Measurements from ENCODE around the gene LRRC36.

The LRRC36 gene

DNA sequence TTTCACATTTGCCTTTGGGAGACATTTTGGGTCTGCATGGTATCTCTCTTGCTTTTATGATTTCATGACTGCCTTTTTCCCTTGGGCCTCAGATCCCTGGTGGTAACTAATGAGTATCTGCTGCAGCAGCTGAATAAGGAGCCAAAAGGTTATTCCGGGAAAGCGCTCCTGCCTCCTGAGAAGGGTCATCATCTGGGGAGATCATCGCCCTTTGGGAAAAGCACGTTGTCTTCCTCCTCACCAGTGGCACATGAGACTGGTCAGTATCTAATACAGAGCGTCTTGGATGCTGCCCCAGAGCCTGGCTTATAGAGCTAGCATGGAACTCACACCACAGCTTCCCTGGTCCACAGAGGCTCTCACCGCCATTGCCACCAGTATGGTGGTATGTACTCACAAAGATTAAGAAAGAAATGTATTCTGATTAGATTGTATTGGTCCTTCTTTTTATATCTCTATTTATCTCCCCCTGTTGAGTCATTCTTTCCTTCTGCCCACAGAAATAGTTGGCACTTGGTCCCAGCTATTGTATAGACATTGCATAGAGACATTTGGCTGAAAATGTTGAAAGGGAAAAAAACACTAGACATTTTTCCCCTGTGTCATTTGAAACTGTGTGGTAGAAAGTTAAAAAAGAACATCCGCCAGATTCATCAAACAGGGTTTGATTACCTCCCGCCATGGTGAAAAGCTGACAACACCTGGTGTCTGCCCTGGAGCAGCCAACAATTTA, 58.3 kb downstream of the LRRC36 start:
- H3K9me2 ChIP-seq (replicated peaks; ENCODE audit: insufficient read depth, low read length) = no peaks in the 10 kb centered on the region
- H3F3A ChIP-seq (ENCODE audit: insufficient read depth) = no peaks in the 10 kb centered on the region
- H3K4me3 ChIP-seq (ENCODE audit: insufficient read depth, low read length, poor library complexity, severe bottlenecking) = no peak overlapping the region
- H3K4me2 ChIP-seq (ENCODE audit: low read depth, low read length, poor library complexity, severe bottlenecking) = no peak overlapping the region
- no peak overlapping the region for H2AFZ ChIP-seq (ENCODE audit: low read depth, low read length, severe bottlenecking)
- no peaks in the 10 kb centered on the region for H3K9me3 ChIP-seq (ENCODE audit: insufficient read depth, low read length)
- H3K9ac ChIP-seq (ENCODE audit: low read length) = no peak overlapping the region
- no peaks in the 10 kb centered on the region for H4K20me1 ChIP-seq (ENCODE audit: low read depth, low read length)
- H3K27ac ChIP-seq (ENCODE audit: low read depth, low read length) = no peak overlapping the region
- no peaks in the 10 kb centered on the region for H3K79me2 ChIP-seq (ENCODE audit: insufficient read depth, low read length)
- TF ChIP-seq, protein P1, sequence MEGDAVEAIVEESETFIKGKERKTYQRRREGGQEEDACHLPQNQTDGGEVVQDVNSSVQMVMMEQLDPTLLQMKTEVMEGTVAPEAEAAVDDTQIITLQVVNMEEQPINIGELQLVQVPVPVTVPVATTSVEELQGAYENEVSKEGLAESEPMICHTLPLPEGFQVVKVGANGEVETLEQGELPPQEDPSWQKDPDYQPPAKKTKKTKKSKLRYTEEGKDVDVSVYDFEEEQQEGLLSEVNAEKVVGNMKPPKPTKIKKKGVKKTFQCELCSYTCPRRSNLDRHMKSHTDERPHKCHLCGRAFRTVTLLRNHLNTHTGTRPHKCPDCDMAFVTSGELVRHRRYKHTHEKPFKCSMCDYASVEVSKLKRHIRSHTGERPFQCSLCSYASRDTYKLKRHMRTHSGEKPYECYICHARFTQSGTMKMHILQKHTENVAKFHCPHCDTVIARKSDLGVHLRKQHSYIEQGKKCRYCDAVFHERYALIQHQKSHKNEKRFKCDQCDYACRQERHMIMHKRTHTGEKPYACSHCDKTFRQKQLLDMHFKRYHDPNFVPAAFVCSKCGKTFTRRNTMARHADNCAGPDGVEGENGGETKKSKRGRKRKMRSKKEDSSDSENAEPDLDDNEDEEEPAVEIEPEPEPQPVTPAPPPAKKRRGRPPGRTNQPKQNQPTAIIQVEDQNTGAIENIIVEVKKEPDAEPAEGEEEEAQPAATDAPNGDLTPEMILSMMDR (IDR thresholded peaks at IDR 0.05; ENCODE audit: insufficient read depth, low read length, poor library complexity, severe bottlenecking) = no peak
- TF ChIP-seq EZH2phosphoT487 (conservative IDR thresholded peaks at IDR 0.05; ENCODE audit: low read length) = no peak
- H3K27me3 ChIP-seq (ENCODE audit: low read length) = no peaks in the 10 kb centered on the region
- H3K36me3 ChIP-seq (ENCODE audit: low read length) = no peaks in the 10 kb centered on the region

DNA sequence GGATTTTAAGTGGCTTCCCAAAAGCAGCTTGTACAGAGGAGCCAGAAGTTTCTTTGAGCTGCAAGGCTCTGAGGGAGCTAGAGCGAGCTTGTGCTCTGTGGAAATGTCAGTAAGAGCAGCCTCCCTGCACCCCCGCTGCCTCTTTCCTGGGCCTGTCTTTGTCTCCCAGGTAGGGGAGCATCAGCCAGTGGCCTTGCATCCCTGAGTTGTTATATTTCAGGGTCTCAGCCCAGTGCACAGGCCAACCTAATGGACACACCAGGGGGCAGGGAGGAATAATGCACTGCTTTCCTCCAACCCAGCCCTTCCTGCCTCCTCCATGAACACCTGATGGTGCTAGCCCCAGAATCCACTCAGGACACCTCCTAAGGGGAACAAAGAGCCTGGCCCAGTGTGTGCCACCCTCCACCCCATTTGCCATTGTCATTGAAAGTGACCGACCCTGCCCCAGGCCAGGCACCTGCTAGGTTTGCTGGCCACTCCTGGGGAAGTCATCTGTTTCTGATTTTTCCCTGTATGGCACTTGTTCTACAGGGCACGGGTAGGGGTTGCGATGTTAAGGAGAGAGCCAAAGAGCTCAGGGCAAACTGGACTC, 60.3 kb downstream of the LRRC36 start:
- TF ChIP-seq, protein P1 (IDR thresholded peaks at IDR 0.05; ENCODE audit: insufficient read depth, low read length, poor library complexity, severe bottlenecking) = no peak
- no peak for TF ChIP-seq EZH2phosphoT487 (conservative IDR thresholded peaks at IDR 0.05; ENCODE audit: low read length)
- Histone ChIP-seq H3K4me3 (ENCODE audit: insufficient read depth, low read length, poor library complexity, severe bottlenecking) (no peak overlapping the region), H3K4me2 (ENCODE audit: low read depth, low read length, poor library complexity, severe bottlenecking) (no peak overlapping the region), H3F3A (ENCODE audit: insufficient read depth) (no peaks in the 10 kb centered on the region), H2AFZ (ENCODE audit: low read depth, low read length, severe bottlenecking) (no peak overlapping the region), H3K36me3 (ENCODE audit: low read length) (no peaks in the 10 kb centered on the region), H3K27ac (ENCODE audit: low read depth, low read length) (no peak overlapping the region), H3K79me2 (ENCODE audit: insufficient read depth, low read length) (no peaks in the 10 kb centered on the region), H3K9ac (ENCODE audit: low read length) (no peak overlapping the region), H3K27me3 (ENCODE audit: low read length) (no peaks in the 10 kb centered on the region), H3K9me2 (replicated peaks; ENCODE audit: insufficient read depth, low read length) (no peaks in the 10 kb centered on the region), H3K9me3 (ENCODE audit: insufficient read depth, low read length) (no peaks in the 10 kb centered on the region), H4K20me1 (ENCODE audit: low read depth, low read length) (no peaks in the 10 kb centered on the region)

DNA sequence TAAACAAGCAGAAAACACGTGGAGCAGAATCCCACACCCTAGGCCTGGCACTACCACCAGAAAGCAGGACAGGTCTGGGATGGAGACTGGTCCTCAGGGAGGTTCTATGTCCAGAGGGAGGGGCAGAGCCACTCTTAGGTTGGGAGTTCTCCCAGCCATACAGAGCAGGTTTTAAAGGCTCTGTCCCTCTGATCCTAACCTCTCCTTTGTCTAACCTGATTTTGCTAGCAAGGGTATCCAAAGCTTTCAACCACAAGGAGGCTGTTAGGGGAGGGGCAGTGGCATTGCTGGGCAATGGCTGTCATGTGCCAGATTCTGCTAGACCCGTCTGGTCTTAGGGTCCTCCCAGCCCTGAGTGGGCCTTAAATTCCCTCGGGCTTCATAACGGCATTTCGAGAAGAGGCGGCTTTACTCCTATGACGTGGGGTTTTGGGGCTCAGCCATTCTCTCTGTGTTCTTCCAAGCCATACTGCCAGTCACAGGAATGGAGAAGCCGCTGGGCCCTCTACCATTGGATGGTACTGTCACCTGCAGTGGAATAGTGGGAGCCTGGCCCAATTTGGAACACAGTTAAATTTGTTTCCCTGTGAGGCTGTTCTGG, 61.0 kb downstream of the LRRC36 start:
- Histone ChIP-seq H3K9me3 (ENCODE audit: insufficient read depth, low read length) (no peaks in the 10 kb centered on the region), H3K4me3 (ENCODE audit: insufficient read depth, low read length, poor library complexity, severe bottlenecking) (no peak overlapping the region), H3K27me3 (ENCODE audit: low read length) (no peaks in the 10 kb centered on the region), H4K20me1 (ENCODE audit: low read depth, low read length) (no peaks in the 10 kb centered on the region), H3K36me3 (ENCODE audit: low read length) (no peaks in the 10 kb centered on the region), H3K4me2 (ENCODE audit: low read depth, low read length, poor library complexity, severe bottlenecking) (no peak overlapping the region), H3K9ac (ENCODE audit: low read length) (no peak overlapping the region), H3F3A (ENCODE audit: insufficient read depth) (no peaks in the 10 kb centered on the region), H3K79me2 (ENCODE audit: insufficient read depth, low read length) (no peaks in the 10 kb centered on the region), H3K27ac (ENCODE audit: low read depth, low read length) (no peak overlapping the region), H3K9me2 (replicated peaks; ENCODE audit: insufficient read depth, low read length) (no peaks in the 10 kb centered on the region), H2AFZ (ENCODE audit: low read depth, low read length, severe bottlenecking) (no peak overlapping the region)
- TF ChIP-seq EZH2phosphoT487 (conservative IDR thresholded peaks at IDR 0.05; ENCODE audit: low read length) = no peak
- TF ChIP-seq, protein P1 (IDR thresholded peaks at IDR 0.05; ENCODE audit: insufficient read depth, low read length, poor library complexity, severe bottlenecking) = no peak

All from SU-DHL-6 (cell line).